IPS-NIHi11 (cell line): Measurements from ENCODE around the gene HSPBP1.
"Not testable (repeated sequence)": the region's sequence is repeated elsewhere in the genome, so short reads cannot be mapped to it uniquely, and the experiment has no call there.

Experiments
- DNase-seq: peaks from one replicate; pipeline ENCODE4 v3.0.0; 2012; ENCODE audit warnings: mixed read lengths, low spot score

The HSPBP1 gene

GRCh38 chr19:55232986-55233385 is 46.9 kb downstream of the HSPBP1 start:
- DNase-seq, result no peak

DNA sequence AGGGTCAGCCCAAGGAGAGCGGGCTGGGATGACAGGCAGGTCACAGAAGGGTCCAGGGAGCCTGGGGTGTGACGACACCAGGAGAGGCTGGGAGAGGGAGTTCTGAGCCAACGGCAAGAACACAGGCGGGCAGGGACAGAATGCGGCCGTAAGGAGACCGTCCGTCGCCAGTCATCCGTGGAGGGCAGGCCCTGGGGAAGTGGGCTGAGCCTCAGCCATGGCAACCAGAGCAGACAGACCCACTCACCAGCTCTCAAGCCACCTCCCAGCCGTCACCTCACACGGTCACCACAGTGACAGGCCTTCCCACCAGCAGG is 47.7 kb downstream of the HSPBP1 start:
- DNase-seq, result no peak

DNA sequence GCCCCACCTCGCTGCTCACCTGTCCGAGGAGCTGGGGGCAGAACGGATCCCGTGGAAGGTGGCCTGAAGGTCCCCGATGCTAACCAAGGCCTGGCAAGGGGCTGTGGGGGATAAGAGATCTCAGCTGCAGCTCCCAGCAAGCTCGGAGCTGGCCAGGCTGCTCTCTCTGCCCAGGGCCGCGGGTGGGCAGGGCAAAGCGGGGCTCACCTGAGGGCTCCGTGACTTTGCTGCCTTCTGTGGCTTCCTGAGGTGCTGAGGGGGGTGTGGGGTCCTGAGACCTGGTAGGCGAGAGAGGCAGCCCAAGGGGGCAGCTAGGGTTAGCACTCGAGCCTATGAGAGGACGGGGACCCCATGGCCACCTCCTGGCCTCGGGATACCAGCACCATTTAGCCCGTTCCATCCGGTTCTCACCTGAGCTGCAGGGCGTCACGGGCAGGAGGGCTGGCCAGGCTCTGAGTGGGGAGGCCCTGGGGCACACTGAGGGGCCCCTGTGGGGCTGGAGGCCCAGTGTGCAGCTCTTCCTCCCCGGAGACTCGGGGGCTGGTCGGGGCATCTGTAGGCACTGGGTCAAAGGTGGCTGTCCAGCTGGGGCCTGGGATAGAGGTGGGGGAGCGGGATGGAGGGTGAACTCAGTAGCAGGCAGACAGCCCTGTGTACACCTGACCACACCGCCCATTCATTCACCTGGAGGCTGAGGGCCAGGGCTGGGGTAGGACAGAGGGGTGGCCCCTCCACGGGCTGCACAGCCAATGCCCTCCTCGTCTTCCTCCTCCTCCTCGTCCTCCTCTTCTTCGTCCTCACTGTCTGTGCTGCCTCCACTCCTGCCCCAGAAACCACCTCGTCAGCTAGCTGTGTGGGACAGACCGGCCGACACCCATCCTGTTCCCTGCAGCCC is 48.3 kb downstream of the HSPBP1 start:
- no peak for DNase-seq

DNA sequence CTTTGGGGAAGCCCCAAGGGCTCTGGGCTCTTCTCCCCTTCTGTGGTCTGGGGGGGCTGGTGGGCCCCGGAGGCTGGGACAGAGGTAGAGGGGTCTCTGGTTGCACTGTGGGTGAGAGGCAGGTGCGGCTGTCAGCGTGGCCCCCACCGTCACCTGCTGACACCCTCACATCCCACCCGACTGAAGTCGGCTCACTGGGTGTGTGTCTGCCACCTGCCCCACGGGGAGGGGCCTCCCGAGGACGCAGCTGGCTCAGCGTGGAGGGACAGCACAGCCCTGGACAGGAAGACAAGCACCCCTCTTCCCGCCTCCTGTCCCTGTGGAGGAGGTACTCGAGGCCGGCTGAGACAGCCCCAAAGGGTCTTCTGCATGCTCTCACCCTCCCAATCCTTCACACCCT is 49.1 kb downstream of the HSPBP1 start:
- no peak for DNase-seq

DNA sequence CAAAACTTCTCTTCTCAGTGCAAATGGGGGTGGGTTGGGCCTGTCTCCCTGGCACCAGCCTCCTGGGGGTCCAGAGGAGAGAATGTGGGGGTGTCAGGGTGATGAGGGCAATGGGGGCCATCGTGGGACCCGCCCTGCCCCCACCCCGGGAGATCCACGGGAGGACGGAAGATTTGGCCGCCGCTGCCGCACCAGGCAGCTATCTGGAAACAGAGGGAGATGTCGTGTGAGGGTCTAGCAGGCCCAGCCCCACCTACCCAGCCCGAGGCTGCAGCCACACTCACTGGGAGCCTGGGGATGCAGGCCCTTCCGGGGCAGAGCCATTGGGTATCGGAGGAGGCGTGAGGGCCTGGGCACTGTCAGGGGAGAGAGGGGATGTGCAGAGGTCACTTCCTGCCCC is 49.6 kb downstream of the HSPBP1 start:
- no peak for DNase-seq

DNA sequence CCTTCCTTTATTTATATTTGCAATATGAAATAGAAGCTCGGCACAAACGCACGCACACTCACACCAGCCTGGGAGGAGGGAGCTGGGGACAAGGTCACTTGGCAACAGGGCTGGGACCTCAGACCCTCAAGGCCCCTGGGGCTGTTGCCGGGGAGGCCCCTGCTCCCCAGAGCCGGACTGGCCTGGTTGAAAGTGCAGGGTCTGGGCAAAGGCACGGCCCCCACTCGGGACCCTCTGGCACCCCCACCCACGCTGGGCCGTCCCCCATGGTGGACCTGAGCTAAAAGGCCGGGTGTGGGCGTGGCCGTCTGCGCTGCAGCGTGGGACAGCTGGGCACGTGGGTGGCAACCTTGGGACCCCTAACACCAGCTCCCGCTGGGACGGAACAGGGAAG is 50.1 kb downstream of the HSPBP1 start:
- DNase-seq, result no peak

GRCh38 chr19:55229145-55229788 is 50.6 kb downstream of the HSPBP1 start:
- DNase-seq, result no peak

GRCh38 chr19:55228403-55229031 is 51.4 kb downstream of the HSPBP1 start, which contains the start of gene TMEM86B:
Gene TMEM86B (minus strand): TSS chr19:55228763. CDS start chr19:55228741, 22 bp downstream.
- DNase-seq, result peak; percentile 15

DNA sequence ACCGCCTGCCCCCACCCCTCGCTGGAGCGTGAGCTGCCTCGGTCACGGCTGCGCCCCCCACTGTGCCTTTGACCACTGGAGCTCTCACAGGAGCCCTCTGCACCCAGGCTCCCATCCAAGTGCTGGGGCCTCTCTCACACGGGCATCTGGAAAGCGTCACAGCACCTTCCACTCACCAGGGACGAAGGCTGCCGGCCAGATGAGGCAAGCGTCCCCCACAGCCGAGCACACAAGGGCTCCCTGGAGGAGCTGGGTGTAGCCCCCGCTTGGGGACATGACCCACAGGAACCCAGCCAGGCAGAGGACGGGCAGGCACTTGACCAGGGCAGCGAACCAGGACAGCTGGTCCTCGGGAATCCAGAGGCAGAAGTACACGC is 51.9 kb downstream of the HSPBP1 start:
- peak; percentile 31 for DNase-seq

DNA sequence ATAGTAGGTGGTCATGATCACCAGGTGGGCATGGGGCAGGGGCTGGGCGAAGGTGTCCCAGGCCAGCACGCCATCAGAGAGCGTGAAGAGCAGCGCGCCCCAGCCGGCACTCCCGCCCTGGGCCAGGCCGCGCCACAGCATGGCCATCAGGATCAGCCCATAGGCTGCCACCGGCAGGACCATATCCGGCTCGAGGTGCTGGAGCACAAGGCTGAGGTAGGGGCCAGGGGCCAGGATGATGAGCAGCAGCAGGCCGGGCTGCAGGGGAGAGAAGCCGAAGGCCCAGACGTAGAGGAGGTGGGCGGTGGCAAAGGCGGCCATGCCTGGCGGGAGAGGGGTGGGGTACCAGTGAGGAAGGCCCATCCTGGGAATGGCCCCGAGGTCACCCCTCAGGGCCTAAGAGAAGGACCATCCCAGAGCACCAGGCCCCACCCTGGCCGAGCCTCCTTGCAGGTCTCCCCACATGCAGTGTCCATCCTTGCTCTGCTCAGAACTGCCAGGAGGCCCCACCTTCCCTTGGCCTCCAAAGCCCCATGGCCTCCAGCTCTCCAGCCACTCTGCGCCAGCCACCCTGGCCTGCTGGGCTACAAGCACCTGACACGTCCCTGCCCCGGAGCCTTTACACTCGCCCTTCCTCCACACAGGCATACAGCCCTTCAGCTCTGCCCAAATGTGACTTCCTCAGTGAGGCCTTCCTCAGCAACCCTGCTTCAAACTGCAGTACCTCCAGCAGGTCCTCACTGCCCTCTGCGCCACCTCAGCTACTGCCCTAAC is 52.5 kb downstream of the HSPBP1 start:
- DNase-seq, result peak; percentile 11

DNA sequence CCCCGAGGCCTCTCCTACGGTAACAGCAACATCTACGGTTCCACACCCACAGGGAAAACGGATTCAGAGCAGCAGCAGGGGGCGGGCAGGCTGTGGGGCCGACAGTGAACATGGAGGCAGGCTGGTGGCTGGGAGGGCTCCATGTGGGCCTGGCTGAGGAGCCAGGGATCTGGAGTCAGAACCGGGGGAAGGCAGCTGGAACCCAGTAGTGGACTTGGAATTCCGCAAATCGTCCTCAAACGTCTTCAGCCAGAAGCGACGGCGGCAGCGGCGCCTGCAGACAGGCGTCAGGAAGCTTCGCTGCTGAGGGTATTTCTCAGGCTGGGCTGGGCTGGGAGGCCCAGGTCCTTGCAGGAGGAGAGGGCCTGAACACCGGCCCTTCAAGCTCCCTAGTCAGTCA is 53.1 kb downstream of the HSPBP1 start:
- no peak for DNase-seq

GRCh38 chr19:55226273-55226672 is 53.6 kb downstream of the HSPBP1 start:
- no peak for DNase-seq

DNA sequence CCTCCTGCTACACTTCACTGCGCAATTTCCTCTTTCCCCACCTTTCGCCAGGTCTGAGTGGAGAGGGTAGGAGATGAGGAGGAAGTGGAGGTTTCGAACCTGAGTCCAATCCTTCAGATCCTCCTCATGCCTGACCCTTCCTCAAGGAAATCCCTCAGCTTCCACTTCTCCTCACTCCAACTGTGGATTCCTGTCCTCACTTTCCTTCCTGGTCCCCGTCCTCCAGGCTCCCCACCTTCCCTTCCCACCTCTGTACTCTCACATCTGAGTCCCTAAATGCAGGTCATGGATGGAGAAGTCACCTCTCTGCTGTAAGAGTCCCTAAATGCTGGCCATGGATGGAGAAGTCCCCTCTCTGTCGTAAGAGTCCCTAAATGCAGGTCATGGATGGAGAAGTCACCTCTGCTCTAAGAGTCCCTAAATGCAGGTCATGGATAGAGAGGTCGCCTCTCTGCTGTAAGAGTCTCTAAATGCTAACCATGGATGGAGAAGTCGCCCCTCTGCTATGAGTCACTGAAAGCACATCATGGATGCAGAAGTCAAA is 54.4 kb downstream of the HSPBP1 start:
- no peak for DNase-seq

- not testable (repeated sequence) for DNase-seq
Observed at GRCh38 chr19:55224679-55225414, 55.1 kb downstream of the HSPBP1 start.

DNA sequence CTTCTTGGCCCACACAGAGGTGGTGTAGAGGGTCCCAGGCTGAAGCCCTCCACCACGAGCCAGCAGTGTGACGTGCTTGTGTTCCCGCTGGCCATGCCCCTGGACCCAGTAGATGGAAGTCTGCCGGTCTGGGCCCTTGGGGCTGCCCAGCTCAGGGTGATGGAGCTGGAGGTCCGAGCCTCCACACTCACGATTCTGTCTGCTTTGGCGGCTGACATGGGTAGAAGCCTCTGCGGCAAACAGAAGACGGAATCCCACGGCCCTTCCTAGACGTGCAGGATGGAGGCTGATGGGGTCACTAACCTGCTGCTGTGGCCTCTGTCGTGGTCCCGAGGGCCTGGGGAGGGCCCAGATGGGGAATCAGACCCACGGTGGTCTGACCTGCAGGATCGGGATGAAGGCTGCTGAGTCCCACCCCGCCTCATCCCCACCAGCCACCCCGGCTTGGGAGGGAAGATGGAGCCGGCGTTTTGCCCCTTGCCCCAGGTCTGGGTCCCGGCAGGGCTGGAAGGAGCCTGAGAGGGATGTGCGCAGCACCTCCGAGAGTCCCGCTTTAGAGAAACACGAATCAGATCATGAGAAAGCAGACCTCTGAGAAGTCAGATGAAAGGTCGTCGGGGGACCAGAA is 55.8 kb downstream of the HSPBP1 start:
- DNase-seq, result no peak

DNA sequence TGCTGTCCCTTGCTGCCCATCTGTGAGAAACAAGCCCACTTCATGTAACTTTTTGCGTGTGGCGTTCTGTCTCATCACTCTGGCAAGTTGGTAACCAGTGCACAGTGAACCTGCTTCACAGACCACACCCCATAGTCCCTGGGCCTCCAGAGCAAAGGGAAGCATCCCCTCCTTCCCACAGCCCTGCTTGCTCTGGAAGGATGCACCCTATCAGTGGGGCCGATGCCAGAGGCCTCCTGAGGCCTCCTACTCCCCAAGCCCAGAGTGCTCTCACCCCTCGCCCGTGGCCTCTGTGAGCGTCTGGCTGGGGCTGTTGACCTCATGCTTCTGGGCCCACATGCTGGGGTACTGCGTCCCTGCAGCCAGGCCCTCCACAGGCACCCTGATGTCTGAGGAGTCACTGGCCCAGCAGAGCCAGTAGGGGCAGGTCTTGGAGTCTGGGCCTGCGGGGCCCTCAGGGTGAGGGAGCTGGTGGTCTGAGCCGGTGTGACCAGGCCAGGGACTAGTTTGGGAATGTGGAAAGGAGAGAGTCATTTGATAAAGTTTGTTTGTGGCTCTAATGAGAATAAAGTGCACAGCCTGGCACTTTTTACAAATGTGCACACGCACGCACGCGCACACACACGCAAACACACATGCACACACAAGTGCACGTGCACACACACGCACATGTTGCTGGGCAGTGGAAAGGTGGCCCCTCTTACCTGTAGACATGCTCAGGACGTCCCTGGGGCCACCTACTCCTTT is 56.4 kb downstream of the HSPBP1 start:
- DNase-seq, result no peak

DNA sequence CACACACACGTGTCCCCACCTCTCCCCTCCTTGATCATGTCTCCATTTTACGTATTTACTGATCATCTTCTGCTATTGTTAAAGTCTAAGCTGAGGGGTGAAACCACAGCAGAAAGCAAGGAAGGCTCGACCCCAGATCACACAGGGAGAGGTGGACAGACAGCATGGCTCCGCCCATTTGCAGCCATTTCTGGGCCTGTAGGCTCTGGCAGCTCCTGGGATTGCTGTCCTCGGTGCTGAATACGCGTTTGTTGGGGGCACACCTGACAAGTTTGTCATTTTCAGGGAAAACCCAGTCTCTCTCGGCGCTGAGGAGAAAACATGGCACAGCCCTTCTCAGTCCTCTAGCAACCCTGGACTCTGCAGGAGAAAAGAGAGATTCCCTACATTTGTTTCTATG is 59.4 kb downstream of the HSPBP1 start:
- DNase-seq, result peak; percentile 72

DNA sequence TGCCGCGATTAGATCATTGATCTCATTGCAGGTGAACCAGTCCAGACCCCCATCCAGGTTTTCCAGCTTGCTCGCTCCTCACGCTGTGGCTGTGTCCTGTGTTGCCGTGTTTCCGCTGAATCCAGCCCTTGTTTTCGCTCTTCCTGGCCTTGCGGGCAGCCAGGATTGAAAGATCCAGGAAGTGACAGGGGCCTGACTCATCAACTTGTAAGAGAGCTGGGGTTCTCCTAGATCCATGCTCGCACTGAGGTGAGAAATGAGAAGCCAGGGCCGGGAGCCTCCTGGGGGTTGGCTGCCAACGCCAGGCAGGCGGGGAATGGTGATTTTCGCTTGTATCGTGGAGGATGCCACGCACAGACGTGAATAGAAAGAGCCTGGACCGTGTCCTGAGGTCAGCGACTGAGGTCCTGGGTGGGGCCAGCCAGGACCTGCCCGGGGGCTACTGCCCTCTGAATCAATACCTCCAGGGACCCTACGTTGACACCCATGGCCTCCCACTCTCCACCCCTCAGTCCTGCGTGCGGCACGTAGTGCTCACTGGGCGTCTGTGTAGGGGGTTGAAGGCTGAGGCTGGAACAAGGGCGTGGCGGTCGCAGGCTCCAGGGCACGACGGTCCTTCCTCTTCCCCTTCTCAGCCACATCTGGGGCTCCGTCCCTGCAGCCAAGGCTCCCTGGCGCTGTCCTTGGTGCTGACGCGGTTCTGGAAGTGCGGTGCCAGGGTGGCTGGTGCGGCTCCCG is 63.3 kb downstream of the HSPBP1 start:
- DNase-seq, result peak; percentile 93

- no peak for DNase-seq
Observed at GRCh38 chr19:55213547-55213946, 66.4 kb downstream of the HSPBP1 start.
